H9 (cell line): Measurements from ENCODE around the gene EPHA4. TPM values are rescaled to one million over a fixed set of nuclear protein-coding genes. Genes with fewer than 3 reads are reported as not detected.

Experiments
- DNase-seq: peaks from one replicate; pipeline ENCODE4 v3.0.0-alpha.2; 2017
- H2AFZ ChIP-seq: one replicate; pipeline ENCODE4 v1.6.1; 2013; ENCODE audit warnings: mild to moderate bottlenecking, low read length, control low read depth, moderate library complexity
- H2AK5ac ChIP-seq: 2 replicates; pipeline ENCODE4 v1.6.1; 2013; ENCODE audit warnings: low read length, control low read depth, mixed read lengths; ENCODE audit not compliant: insufficient read length
- H2BK120ac ChIP-seq: one replicate; pipeline ENCODE4 v1.6.1; 2013; ENCODE audit warnings: low read depth, mild to moderate bottlenecking, low read length, control low read depth, inconsistent platforms; ENCODE audit not compliant: poor library complexity, severe bottlenecking
- H2BK12ac ChIP-seq: 2 replicates; pipeline ENCODE4 v1.6.1; 2013; ENCODE audit warnings: low read length, control low read depth, mixed read lengths, low read depth; ENCODE audit not compliant: insufficient read length
- H2BK15ac ChIP-seq: 2 replicates; pipeline ENCODE4 v1.6.1; 2013; ENCODE audit warnings: low read depth, low read length, control low read depth
- H2BK20ac ChIP-seq: one replicate; pipeline ENCODE4 v1.6.1; 2013; ENCODE audit warnings: low read depth, mild to moderate bottlenecking, low read length, control low read depth, inconsistent platforms; ENCODE audit not compliant: poor library complexity, severe bottlenecking
- H2BK5ac ChIP-seq: 2 replicates; pipeline ENCODE4 v1.6.1; 2013; ENCODE audit warnings: low read length, control low read depth, mixed read lengths; ENCODE audit not compliant: insufficient read length
- H3K14ac ChIP-seq: 2 replicates; pipeline ENCODE4 v1.6.1; 2013; ENCODE audit warnings: low read length, control low read depth; ENCODE audit not compliant: insufficient read depth
- H3K18ac ChIP-seq: 2 replicates; pipeline ENCODE4 v1.6.1; 2013; ENCODE audit warnings: low read depth, mild to moderate bottlenecking, mixed read lengths, low read length, control low read depth; ENCODE audit not compliant: insufficient read length
- H3K23ac ChIP-seq: 2 replicates; pipeline ENCODE4 v1.6.1; 2013; ENCODE audit warnings: low read length, control low read depth, mixed read lengths, low read depth; ENCODE audit not compliant: insufficient read length
- H3K23me2 ChIP-seq: 2 replicates; pipeline ENCODE4 v1.6.1; 2013; ENCODE audit warnings: low read depth, mild to moderate bottlenecking, mixed read lengths, low read length, control low read depth; ENCODE audit not compliant: insufficient read length, poor library complexity, severe bottlenecking
- H3K27ac ChIP-seq: 2 replicates; pipeline ENCODE4 v1.5.1; 2013; ENCODE audit warnings: low read length, control low read depth, mixed read lengths, low read depth; ENCODE audit not compliant: insufficient read length
- H3K27me3 ChIP-seq: 2 replicates; pipeline ENCODE4 v1.6.1; 2013; ENCODE audit warnings: low read length, control low read depth, inconsistent platforms; ENCODE audit not compliant: insufficient read depth
- H3K4ac ChIP-seq: 2 replicates; pipeline ENCODE4 v1.6.1; 2013; ENCODE audit warnings: low read depth, mild to moderate bottlenecking, control low read depth, inconsistent platforms, low read length, moderate library complexity
- H3K4me1 ChIP-seq: 2 replicates; pipeline ENCODE4 v1.6.1; 2013; ENCODE audit warnings: low read length, control low read depth, inconsistent platforms; ENCODE audit not compliant: insufficient read depth
- H3K4me2 ChIP-seq: 2 replicates; pipeline ENCODE4 v1.6.1; 2013; ENCODE audit warnings: low read length, control low read depth, mixed read lengths; ENCODE audit not compliant: insufficient read length, insufficient read depth
- H3K56ac ChIP-seq: 2 replicates; pipeline ENCODE4 v1.6.1; 2013; ENCODE audit warnings: low read depth, mild to moderate bottlenecking, mixed read lengths, low read length, control low read depth; ENCODE audit not compliant: insufficient read length
- H3K79me1 ChIP-seq: 2 replicates; pipeline ENCODE4 v1.6.1; 2013; ENCODE audit warnings: low read depth, mild to moderate bottlenecking, moderate library complexity, low read length, control low read depth, inconsistent platforms; ENCODE audit not compliant: insufficient read depth, poor library complexity, severe bottlenecking
- H3K79me2 ChIP-seq: 2 replicates; pipeline ENCODE4 v1.6.1; 2013; ENCODE audit warnings: low read length, control low read depth, inconsistent platforms; ENCODE audit not compliant: insufficient read depth
- H3K9ac ChIP-seq: 2 replicates; pipeline ENCODE4 v1.6.1; 2013; ENCODE audit warnings: low read length, control low read depth, mixed read lengths; ENCODE audit not compliant: insufficient read length; ENCODE audit errors: extremely low read depth
- H3K9me3 ChIP-seq: one replicate; pipeline ENCODE4 v1.6.1; 2013; ENCODE audit warnings: low read depth, low read length, inconsistent platforms; ENCODE audit not compliant: control insufficient read depth
- H3T11ph ChIP-seq: one replicate; pipeline ENCODE4 v1.6.1; 2013; ENCODE audit warnings: mild to moderate bottlenecking, low read length, control low read depth, inconsistent platforms
- H4K20me1 ChIP-seq: one replicate; pipeline ENCODE4 v1.6.1; 2013; ENCODE audit not compliant: control insufficient read depth, insufficient read length, insufficient read depth
- H4K5ac ChIP-seq: 2 replicates; pipeline ENCODE4 v1.6.1; 2013; ENCODE audit warnings: low read depth, mild to moderate bottlenecking, mixed read lengths, low read length, control low read depth; ENCODE audit not compliant: insufficient read length
- H4K8ac ChIP-seq: replicated peaks from 2 replicates; pipeline ENCODE4 v1.6.1; 2013; ENCODE audit warnings: low read length, control low read depth, mixed read lengths, low read depth; ENCODE audit not compliant: insufficient read length
- H4K91ac ChIP-seq: 2 replicates; pipeline ENCODE4 v1.6.1; 2013; ENCODE audit warnings: low read depth, mild to moderate bottlenecking, moderate library complexity, mixed read lengths, low read length, control low read depth; ENCODE audit not compliant: insufficient read length
- H3K27ac Mint-ChIP-seq, 3 experiments: 2 replicates in 2 of 3; 3 replicates in 1 of 3; pipeline ENCODE4 v1.8.0; 2020 to 2021; ENCODE audit warnings: mixed read lengths in 3 of 3, mild to moderate bottlenecking in 1 of 3, moderate library complexity in 1 of 3
- H3K27me3 Mint-ChIP-seq: 2 replicates; pipeline ENCODE4 v1.8.0; 2021; ENCODE audit warnings: low read depth, mild to moderate bottlenecking, moderate library complexity, mixed read lengths
- H3K36me3 Mint-ChIP-seq, 3 experiments: 2 replicates in 2 of 3; 3 replicates in 1 of 3; pipeline ENCODE4 v1.8.0; 2020 to 2021; ENCODE audit warnings: low read depth in 3 of 3, mixed read lengths in 3 of 3; ENCODE audit not compliant: insufficient read depth in 1 of 3
- H3K4me1 Mint-ChIP-seq, 2 experiments: 2 replicates each; pipeline ENCODE4 v1.8.0; 2020; ENCODE audit warnings: mixed read lengths in 2 of 2
- H3K4me3 Mint-ChIP-seq, 2 experiments: 2 replicates in 1 of 2; 3 replicates in 1 of 2; pipeline ENCODE4 v1.8.0; 2020 to 2021; ENCODE audit warnings: mild to moderate bottlenecking in 2 of 2, mixed read lengths in 2 of 2, moderate library complexity in 1 of 2
- H3K9me3 Mint-ChIP-seq, 2 experiments: 2 replicates in 1 of 2; 3 replicates in 1 of 2; pipeline ENCODE4 v1.8.0; 2020; ENCODE audit warnings: mild to moderate bottlenecking in 2 of 2, mixed read lengths in 2 of 2, moderate library complexity in 1 of 2
- CTCF ChIP-seq: fragments of 200-600 bp; sonication (generic); conservative IDR thresholded peaks from 3 replicates; pipeline ENCODE4 v1.8.0; 2021; ENCODE audit warnings: antibody characterized with exemption, mild to moderate bottlenecking
- WGBS: extraction: QIAGEN DNeasy Blood & Tissue Kit; methylation state at CpG from one replicate; pipeline ENCODE4 v1.1.7; 2013; ENCODE audit warnings: missing lambda C conversion rate, low lambda C conversion rate, mixed read lengths; ENCODE audit not compliant: insufficient read length; ENCODE audit errors: extremely low coverage; 5-methylcytosine and 5-hydroxymethylcytosine counted together
- total RNA-seq: library from RNA; stranded (reverse); gene quantifications from 2 replicates; pipeline ENCODE4 v1.2.1, GENCODE V29; 2021

Gene EPHA4
- total RNA-seq, 1 experiment from 2014 or later = 25.1 TPM

GRCh38 chr2:221589696-221590095 is 17.6 kb upstream of the EPHA4 start:
- Mint-ChIP-seq H3K4me3 (no peak overlapping the region), H3K36me3 (no peaks in the 10 kb centered on the region), H3K27me3 (no peaks in the 10 kb centered on the region), H3K9me3 (no peaks in the 10 kb centered on the region), H3K27ac (no peak overlapping the region), H3K4me1 (peaks cover 9 to 11% of the 10 kb centered on the region in 2 experiments)
- Histone ChIP-seq H3K4me2 (no peak overlapping the region), H3K9ac (no peak overlapping the region), H4K91ac (no peak overlapping the region), H2AFZ (no peak overlapping the region), H4K5ac (no peak overlapping the region), H2BK15ac (no peak overlapping the region), H3K27me3 (no peaks in the 10 kb centered on the region), H3K79me1 (no peaks in the 10 kb centered on the region), H3K9me3 (no peaks in the 10 kb centered on the region), H3K4me1 (no peaks in the 10 kb centered on the region), H2BK12ac (no peak overlapping the region), H4K8ac (no peak overlapping the region), H3K4ac (no peak overlapping the region), H3K23ac (no peak overlapping the region), H3K23me2 (no peaks in the 10 kb centered on the region), H2BK120ac (no peak overlapping the region), H3K18ac (no peak overlapping the region), H3K27ac (no peak overlapping the region), H3T11ph (no peak overlapping the region), H4K20me1 (no peaks in the 10 kb centered on the region), H3K56ac (no peak overlapping the region), H3K14ac (no peak overlapping the region), H3K79me2 (no peaks in the 10 kb centered on the region), H2BK5ac (no peak overlapping the region), H2AK5ac (no peak overlapping the region), H2BK20ac (no peak overlapping the region)
- no peak for TF ChIP-seq CTCF
- no peak for DNase-seq
- WGBS = no CpG with 5 or more reads among the region's 4 CpGs
